Mesodermal cell (in vitro differentiated cells): ENCODE results near the gene MYCN.

ENCODE experiments used
- H3K27ac ChIP-seq: 2 replicates; pipeline ENCODE4 v1.7.0; 2013; ENCODE audit warnings: mild to moderate bottlenecking, low read depth, low read length, moderate library complexity; ENCODE audit not compliant: severe bottlenecking
- H3K36me3 ChIP-seq: 2 replicates; pipeline ENCODE4 v1.7.1; 2013; ENCODE audit warnings: mild to moderate bottlenecking, low read length, moderate library complexity; ENCODE audit not compliant: control insufficient read depth, insufficient read depth
- H3K4me1 ChIP-seq: one replicate; pipeline ENCODE4 v1.7.1; 2013; ENCODE audit warnings: mild to moderate bottlenecking, low read length; ENCODE audit not compliant: insufficient read depth, control insufficient read depth, poor library complexity, severe bottlenecking
- H3K4me3 ChIP-seq: 2 replicates; pipeline ENCODE4 v1.7.0; 2013; ENCODE audit warnings: low read length, control low read depth, mild to moderate bottlenecking; ENCODE audit not compliant: insufficient read depth, poor library complexity, severe bottlenecking; ENCODE audit errors: extremely low read depth
- H3K9me3 ChIP-seq: 2 replicates; pipeline ENCODE4 v1.7.1; 2013; ENCODE audit warnings: mild to moderate bottlenecking, low read length, moderate library complexity; ENCODE audit not compliant: control insufficient read depth
- WGBS, 2 experiments: methylation state at CpG; one replicate each; pipeline ENCODE4 v1.1.5; 2013; ENCODE audit warnings: missing lambda C conversion rate in 2 of 2; ENCODE audit not compliant: insufficient coverage in 2 of 2; 5-methylcytosine and 5-hydroxymethylcytosine counted together

MYCN gene

DNA sequence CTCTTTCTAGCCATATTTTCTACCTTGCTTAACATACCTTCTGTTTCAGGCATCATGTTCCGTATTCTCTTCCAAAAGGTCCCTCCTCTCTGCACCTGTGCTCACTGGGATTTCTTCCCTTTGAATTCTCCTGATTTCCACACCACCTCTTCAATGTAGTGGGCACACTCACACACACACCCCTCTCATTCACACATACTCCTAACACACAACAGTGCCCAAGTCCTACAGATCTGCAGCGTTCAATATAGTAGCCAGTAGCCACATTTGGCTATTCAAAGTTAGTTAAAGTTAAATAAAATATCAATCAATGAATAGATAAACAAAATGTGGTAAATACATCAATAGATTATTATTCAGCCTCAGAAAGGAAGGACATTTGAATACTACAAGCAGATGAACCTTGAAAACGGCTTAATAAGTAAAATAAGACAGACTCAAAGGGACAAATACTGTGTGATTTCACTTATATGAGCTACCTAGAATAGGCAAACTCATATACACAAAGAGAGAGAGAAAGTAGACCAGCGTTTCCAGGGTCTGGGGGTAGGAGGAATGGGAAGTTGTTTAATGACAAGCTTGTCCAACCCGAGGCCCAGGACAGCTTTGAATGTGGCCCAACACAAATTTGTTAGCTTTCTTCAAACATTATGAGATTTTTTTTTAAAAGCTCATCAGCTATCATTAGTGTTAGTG is 34.4 kb downstream of the MYCN start:
- WGBS, 2 experiments = 75 to 100% methylated on average over 1 of the region's 5 CpGs
- H3K4me3 ChIP-seq = no peak overlapping the region
- no peaks in the 10 kb centered on the region for H3K4me1 ChIP-seq
- no peaks in the 10 kb centered on the region for H3K9me3 ChIP-seq
- no peak overlapping the region for H3K27ac ChIP-seq
- H3K36me3 ChIP-seq = no peaks in the 10 kb centered on the region

DNA sequence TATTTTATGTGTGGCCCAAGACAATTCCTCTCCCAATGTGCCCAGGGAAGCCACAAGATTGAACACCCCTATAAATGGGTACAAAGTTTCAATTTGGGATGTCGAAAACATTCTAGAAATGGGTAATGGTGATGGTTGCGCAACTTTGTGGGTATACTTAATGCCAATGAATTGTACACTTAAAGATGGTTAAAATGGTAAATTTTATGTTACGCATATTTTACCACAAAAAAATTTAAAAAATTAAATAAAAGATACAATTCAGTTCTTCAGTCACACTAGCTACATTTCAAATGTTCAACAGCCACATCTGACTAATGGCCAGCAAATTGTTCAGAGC is 34.9 kb downstream of the MYCN start:
- Histone ChIP-seq H3K4me3 (no peak overlapping the region), H3K27ac (no peak overlapping the region), H3K9me3 (no peaks in the 10 kb centered on the region), H3K4me1 (no peaks in the 10 kb centered on the region), H3K36me3 (no peaks in the 10 kb centered on the region)
- whole genome bisulfite sequencing, 2 experiments = no CpG with 5 or more reads among the region's 3 CpGs

DNA sequence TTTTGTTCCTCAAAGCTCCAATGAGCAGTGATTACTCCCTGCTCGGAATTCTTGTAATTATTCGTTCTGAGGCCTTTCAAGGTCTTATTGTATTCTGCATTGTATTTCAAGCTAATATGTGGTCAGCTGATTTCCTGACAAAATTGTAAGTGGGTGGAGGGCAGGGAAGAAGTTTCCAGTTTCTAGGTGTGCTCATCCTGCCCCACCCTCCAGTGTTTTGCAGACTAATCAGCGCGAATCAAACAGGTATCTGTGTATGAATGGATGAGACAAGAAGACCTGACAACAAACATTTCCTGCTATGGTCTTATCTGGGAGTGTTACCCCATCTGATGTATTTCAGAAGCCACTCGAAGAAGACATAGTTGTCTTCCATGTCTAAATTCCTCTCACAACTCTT is 35.3 kb downstream of the MYCN start:
- WGBS, 2 experiments = 75 to 83% methylated on average over 1 to 4 of the region's 5 CpGs
- Histone ChIP-seq H3K4me1 (no peaks in the 10 kb centered on the region), H3K4me3 (no peak overlapping the region), H3K27ac (no peak overlapping the region), H3K36me3 (no peaks in the 10 kb centered on the region), H3K9me3 (no peaks in the 10 kb centered on the region)

DNA sequence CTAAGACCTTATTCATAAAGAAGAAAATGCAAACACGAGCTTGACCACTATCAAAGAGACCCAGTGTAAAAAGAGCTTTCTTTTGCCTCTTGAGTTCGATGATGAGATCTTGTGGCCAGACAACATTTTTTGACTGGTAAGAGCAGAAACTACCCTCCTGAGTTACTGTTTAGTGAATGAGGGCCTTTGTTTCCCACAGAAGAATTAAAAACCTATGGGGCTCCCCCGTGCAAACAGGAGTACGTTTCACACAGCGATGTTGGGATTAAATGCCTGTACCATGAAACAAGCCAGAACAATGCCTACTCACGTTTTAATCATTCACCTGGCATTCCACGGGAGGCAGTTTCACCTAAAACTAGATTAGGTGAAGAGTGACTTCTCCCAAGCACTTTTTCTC is 36.0 kb downstream of the MYCN start:
- H3K4me3 ChIP-seq = no peak overlapping the region
- no peaks in the 10 kb centered on the region for H3K4me1 ChIP-seq
- WGBS, 2 experiments = 79 to 83% methylated on average over 5 of the region's 7 CpGs
- no peak overlapping the region for H3K27ac ChIP-seq
- H3K9me3 ChIP-seq = no peaks in the 10 kb centered on the region
- no peaks in the 10 kb centered on the region for H3K36me3 ChIP-seq

DNA sequence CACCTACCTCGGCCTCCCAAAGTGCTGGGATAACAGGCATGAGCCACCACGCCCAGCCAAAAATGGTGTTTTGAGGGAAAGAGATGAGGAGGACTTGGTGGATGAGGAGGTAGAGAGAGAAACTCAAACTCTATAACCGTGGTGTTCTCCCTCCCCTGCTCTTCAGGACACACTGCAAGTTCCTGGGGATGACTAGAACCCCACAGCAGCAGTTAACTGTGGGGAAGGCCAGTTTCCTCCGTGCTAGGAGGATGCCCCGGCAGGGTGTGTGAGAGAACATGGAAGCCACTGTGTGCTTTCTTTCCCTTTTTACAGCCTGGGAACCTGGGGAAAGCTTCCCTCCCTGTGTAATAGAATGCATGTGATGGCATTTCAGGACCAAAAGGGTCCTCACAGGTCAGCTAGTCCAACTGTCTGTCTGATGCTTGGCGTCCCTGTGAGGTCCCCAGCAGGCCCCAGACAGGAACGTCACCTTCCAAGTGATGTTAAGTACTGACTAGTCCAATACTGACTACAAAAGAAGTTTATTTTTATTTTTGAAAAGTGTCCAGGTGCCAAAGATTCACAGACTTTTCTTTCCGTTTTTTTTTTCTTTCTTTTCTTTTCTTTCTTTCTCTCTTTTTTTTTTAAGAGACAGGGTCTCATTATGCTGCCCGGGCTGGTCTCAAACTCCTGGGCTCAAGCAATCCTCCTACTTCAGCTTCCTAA is 38.9 kb downstream of the MYCN start:
- H3K36me3 ChIP-seq = no peaks in the 10 kb centered on the region
- WGBS, 2 experiments = 80 to 93% methylated on average over 4 to 6 of the region's 9 CpGs

DNA sequence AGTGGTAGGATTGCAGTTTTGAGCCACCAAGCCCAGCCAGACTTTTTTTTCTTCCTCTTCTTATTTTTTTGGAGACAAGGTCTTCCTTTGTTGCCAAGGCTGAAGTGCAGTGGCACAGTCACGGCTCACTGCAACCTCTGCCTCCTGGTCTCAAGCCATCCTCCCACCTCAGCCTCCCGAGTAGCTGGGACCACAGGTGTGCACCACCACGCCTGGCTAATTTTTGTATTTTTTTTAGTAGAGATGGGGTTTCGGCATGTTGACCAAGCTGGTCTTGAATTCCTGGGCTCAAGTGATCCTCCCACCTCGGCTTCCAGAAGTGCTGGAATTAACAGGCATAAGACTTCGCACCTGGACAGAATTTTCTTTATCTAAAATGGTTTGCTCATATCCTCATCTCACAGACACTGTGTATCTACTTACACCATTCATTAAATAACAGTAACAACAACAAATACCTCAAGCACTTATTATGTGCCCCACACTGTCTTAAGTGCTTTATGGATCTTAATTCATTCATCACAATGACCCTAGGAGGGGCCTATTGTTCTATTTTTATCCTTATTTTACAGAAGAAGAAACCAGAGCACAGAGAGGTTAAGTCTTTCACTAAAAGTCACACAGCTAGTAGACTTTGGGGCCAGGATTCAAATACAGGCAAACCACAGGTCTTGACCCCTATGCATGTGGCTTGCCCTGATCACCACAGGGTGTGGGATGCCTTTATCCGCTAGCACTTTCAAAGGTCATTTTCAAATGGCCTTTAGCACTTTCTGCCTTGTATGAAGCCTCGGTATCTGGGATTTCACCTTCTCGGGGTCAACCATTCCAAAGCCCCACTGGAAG is 39.6 kb downstream of the MYCN start:
- no peak overlapping the region for H3K27ac ChIP-seq

More for the DNA sequence above, 38.9 kb downstream of the MYCN start:
- H3K27ac ChIP-seq = no peak overlapping the region
- no peaks in the 10 kb centered on the region for H3K9me3 ChIP-seq
- H3K4me3 ChIP-seq = no peak overlapping the region
- no peaks in the 10 kb centered on the region for H3K4me1 ChIP-seq

DNA sequence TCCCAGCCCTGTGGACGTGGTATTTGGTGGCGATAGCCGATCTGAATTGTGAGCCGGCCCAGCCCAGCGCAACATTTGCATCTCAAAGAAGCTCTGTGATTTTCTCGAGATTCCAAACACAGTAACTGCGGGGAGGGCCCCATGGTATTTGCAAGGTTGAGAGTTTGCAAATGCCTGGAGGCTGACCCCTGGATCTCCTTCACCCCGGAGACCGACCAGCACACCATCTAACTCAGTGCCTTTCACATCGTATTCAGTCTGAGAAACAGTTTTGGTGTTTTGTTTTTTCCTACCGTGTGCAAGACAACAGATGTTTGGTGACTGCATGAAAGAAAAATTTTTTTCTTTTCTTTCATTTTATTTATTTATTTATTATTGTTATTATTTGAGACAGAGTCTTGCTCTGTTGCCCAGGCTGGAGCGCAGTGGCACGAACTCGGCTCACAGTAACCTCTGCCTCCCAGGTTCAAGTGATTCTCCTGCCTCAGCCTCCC is 40.3 kb downstream of the MYCN start:
- no peak overlapping the region for H3K4me3 ChIP-seq
- WGBS, 2 experiments = 40 to 48% methylated on average over 10 of the region's 14 CpGs

More for the DNA sequence above, 39.6 kb downstream of the MYCN start:
- no peaks in the 10 kb centered on the region for H3K9me3 ChIP-seq
- WGBS, 2 experiments = 61 to 63% methylated on average over 7 to 9 of the region's 9 CpGs
- H3K36me3 ChIP-seq = no peaks in the 10 kb centered on the region
- no peak overlapping the region for H3K4me3 ChIP-seq
- no peaks in the 10 kb centered on the region for H3K4me1 ChIP-seq

DNA sequence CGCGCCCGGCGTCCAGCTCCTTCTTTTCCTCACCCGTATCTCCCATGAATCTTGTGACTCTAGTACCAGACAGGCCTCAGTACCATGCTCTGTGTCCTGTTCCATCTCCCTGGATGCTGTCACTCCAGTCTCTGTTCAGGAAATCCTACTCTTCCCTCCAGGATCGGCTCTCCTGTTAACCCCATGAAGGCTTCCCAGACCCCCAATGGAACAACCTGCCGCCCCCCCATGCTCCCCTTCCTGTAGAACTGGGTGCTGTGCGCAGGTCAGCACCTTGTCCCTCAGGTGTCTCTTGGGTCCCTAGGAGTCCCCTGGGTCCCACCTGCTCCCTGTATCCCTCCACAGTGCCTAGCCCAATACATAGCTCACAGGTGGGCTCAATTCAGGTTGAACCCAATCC is 41.3 kb downstream of the MYCN start:
- no peak overlapping the region for H3K27ac ChIP-seq
- no peaks in the 10 kb centered on the region for H3K9me3 ChIP-seq
- H3K4me3 ChIP-seq = no peak overlapping the region
- no peaks in the 10 kb centered on the region for H3K4me1 ChIP-seq
- WGBS, 2 experiments = 91 to 92% methylated on average over 7 of the region's 8 CpGs
- no peaks in the 10 kb centered on the region for H3K36me3 ChIP-seq

More for the DNA sequence above, 40.3 kb downstream of the MYCN start:
- H3K9me3 ChIP-seq = no peaks in the 10 kb centered on the region
- no peak overlapping the region for H3K27ac ChIP-seq
- no peaks in the 10 kb centered on the region for H3K36me3 ChIP-seq
- H3K4me1 ChIP-seq = no peaks in the 10 kb centered on the region

DNA sequence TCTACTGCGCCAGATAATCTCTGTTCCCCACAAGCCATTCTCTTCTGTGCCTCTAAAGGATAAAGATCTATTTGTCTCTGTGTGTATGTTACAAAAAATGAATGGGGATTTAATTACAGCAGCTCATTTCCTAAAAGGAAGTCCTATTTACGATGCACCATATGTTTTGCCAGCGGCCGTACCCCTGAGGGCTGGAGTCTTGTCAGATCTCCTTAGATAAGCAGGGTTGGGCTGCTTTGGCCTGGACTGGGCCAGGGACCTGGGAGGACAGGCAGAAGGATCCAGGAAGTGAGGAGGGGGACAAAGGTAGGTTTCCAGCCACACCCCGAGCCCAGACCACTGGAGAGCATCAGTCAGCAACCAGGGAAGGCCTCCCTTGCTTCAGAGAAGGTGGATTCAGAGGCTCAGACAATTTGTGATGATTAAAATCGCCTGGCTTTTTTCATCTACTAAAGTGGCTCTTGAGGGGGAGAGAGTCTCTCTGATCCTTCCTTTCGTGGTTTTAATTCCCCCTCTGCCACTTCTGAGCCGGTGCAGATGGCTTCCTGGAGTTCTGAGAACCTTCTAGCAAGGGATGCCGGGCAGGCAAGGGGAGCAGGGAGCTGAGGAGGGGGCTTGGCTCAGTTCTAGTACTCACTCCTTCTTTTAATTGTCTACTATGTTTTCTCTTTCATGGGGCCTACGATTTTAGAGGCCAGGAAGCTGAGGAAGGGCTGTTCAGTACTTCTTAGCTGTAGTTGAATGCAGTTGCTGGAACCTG is 42.1 kb downstream of the MYCN start:
- 83 to 85% methylated on average over 5 of the region's 10 CpGs for WGBS, 2 experiments
- Histone ChIP-seq H3K4me1 (no peaks in the 10 kb centered on the region), H3K36me3 (no peaks in the 10 kb centered on the region), H3K9me3 (no peaks in the 10 kb centered on the region), H3K27ac (no peak overlapping the region), H3K4me3 (no peak overlapping the region)

DNA sequence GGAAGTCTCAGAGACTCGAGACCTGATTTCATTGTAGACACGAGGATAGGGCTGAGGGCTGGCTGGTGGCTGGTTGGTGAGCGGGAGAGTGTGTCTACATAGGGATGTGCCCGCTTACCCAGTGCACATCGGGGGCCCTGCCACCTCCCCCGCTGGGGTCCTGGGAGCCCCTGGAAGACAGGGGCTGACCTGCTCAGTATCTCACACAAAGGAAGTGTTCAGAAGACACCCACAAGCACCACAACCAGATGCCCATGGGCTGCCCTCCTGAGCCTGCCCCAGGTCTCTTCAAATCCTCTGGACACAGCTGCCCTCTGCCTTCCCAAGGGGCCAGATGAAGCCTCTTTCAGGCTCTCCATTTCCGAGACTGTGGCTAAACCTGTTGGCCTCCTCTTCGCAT is 43.1 kb downstream of the MYCN start:
- Histone ChIP-seq H3K4me3 (no peak overlapping the region), H3K9me3 (no peaks in the 10 kb centered on the region), H3K36me3 (no peaks in the 10 kb centered on the region), H3K27ac (no peak overlapping the region), H3K4me1 (no peaks in the 10 kb centered on the region)
- WGBS, 2 experiments = 91 to 100% methylated on average over 5 to 8 of the region's 8 CpGs
